Cardiac septum (tissue), 1 donor: Measurements from ENCODE around the gene CD247. TPM values are rescaled to one million over a fixed set of nuclear protein-coding genes. Genes with fewer than 3 reads are reported as not detected.
"Not testable (repeated sequence)": the region's sequence is repeated elsewhere in the genome, so short reads cannot be mapped to it uniquely, and the experiment has no call there.

Experiments
- DNase-seq: peaks from one replicate; pipeline ENCODE4 v3.0.0-alpha.2; 2020; ENCODE audit warnings: low spot score
- intact Hi-C: fragments of 100-400 bp; cut with DNase I; formaldehyde crosslinking; loops from one replicate; pipeline ENCODE4 v1.14.0; 2022
- long read RNA-seq: library from polyadenylated mRNA; unstranded; transcript quantifications from one replicate; pipeline ENCODE4 v2.0.0, GENCODE V29; 2021
- total RNA-seq: library from RNA; stranded (reverse); fragmentation: NEBNext Ultra II Directional; extraction: Animal tissue kit (Norgen Biotek cat#: 25700); gene quantifications from one replicate; pipeline ENCODE4 v1.2.1, GENCODE V29; 2021
- donor health status: DM: no; HTN: no; CAD: no.

The CD247 gene
- total RNA-seq, result 0.57 TPM
- long read RNA-seq, partial matches to known transcripts, result 0 of 1 reads
- long read RNA-seq, other reads (novel, unspliced or antisense), result 1 of 1 reads

GRCh38 chr1:167518331-167518700 is at the start of gene CD247:
Gene CD247, minus strand, starts transcription at chr1:167518529. Its CDS starts 64 bp downstream, at chr1:167518465.
- no peak for DNase-seq
- intact Hi-C loops, result no loop called here

GRCh38 chr1:167567663-167568062 is 49.3 kb upstream of the CD247 start:
- DNase-seq, result no peak

GRCh38 chr1:167566766-167567165 is 48.4 kb upstream of the CD247 start:
- intact Hi-C loops, result no loop called here
- DNase-seq, result no peak

More at GRCh38 chr1:167567663-167568062, 49.3 kb upstream of the CD247 start:
- intact Hi-C loops, result no loop called here

GRCh38 chr1:167565922-167566321 is 47.6 kb upstream of the CD247 start:
- intact Hi-C loops, result no loop called here
- no peak for DNase-seq

- DNase-seq, result no peak
- intact Hi-C loops, result no loop called here
Measured at GRCh38 chr1:167564612-167565270, 46.4 kb upstream of the CD247 start.

- DNase-seq, result no peak
- intact Hi-C loops, result no loop called here
Measured at GRCh38 chr1:167563579-167564246, 45.4 kb upstream of the CD247 start.

- no peak for DNase-seq
- intact Hi-C loops, result no loop called here
Measured at GRCh38 chr1:167562702-167563101, 44.4 kb upstream of the CD247 start.

GRCh38 chr1:167561753-167562152 is 43.4 kb upstream of the CD247 start:
- DNase-seq, result no peak
- intact Hi-C loops, result no loop called here

GRCh38 chr1:167555971-167556714 is 37.8 kb upstream of the CD247 start:
- DNase-seq, result peak; percentile 77
- intact Hi-C loops, result loop anchor here (5.0 kb wide), 1 partner anchor 131 kb away; no protein-coding TSS in a partner anchor

GRCh38 chr1:167555072-167555471 is 36.7 kb upstream of the CD247 start:
- DNase-seq, result not testable (repeated sequence)
- intact Hi-C loops, result loop anchor here (5.0 kb wide), 1 partner anchor 132 kb away; no protein-coding TSS in a partner anchor

GRCh38 chr1:167554028-167554779 is 35.9 kb upstream of the CD247 start:
- no peak for DNase-seq
- intact Hi-C loops, result no loop called here

GRCh38 chr1:167553136-167554027 is 35.1 kb upstream of the CD247 start, which contains the start of gene CREG1:
Gene CREG1, minus strand, starts transcription at chr1:167553762.
- intact Hi-C loops, result no loop called here
- peak; percentile 97 for DNase-seq

GRCh38 chr1:167551362-167551761 is 33.0 kb upstream of the CD247 start:
- DNase-seq, result no peak
- intact Hi-C loops, result no loop called here

GRCh38 chr1:167548059-167548932 is 30.0 kb upstream of the CD247 start:
- DNase-seq, result no peak
- intact Hi-C loops, result no loop called here

- intact Hi-C loops, result no loop called here
- DNase-seq, result no peak
Measured at GRCh38 chr1:167546935-167547334, 28.6 kb upstream of the CD247 start.

GRCh38 chr1:167545349-167545748 is 27.0 kb upstream of the CD247 start:
- intact Hi-C loops, result no loop called here
- DNase-seq, result no peak

GRCh38 chr1:167544447-167545093 is 26.2 kb upstream of the CD247 start:
- intact Hi-C loops, result no loop called here

More at GRCh38 chr1:167544447-167545093, 26.2 kb upstream of the CD247 start:
- DNase-seq, result no peak
